Tongue (tissue), 2 donors: ENCODE data around the gene PRPF19. TPM values are rescaled to one million over a fixed set of nuclear protein-coding genes. Genes with fewer than 3 reads are reported as not detected.

Experiments
- DNase-seq: peaks from one replicate; pipeline ENCODE4 v3.0.0-alpha.2; 2015
- total RNA-seq: library from RNA; depleted of rRNA; stranded (reverse); fragments of >200 nt; gene quantifications from one replicate; pipeline ENCODE4 v1.2.3, GENCODE V29; 2014

PRPF19 gene
- total RNA-seq, result 35.9 TPM

DNA sequence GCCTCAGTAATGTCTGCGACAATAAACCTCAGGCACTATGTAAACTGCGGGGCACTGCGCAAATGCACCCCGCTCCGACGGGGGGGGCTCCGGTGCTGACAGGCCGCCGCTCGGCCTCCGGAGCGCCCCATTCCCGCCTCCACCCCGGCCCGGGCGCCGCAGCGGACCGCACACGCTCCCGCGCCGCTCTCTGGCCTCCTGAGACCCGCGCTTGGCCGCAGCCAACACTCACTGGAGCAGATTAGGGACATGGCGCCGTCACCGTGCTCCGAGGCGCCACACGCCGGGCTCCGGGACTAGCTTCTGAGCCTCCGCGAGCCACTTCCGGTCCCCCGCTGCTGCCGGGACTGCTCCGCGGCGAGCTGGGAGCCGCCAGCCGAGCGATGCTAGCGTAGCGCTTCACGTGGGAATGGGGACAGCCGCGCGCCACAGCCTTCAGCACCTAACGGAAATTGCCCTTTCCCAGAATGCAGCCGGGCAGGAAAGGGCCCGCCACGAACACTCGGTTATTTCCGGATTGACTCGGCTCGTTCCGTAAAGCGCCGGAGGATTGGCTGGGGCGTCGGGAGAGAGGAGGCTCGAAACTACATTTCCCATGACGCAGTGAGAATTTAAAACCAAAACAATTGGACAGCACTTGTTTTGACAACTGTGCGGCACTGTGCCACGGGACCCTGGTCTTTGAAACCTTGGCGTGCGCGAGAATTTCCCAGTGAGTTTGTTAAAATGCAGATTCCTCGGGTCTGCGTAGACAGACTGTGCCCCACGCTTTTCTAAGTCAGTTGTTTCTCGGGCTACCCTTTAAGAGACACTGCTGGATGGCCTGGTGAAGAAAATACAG is at the start of gene PRPF19:
Gene PRPF19 (minus strand): TSS at position 454 of the 841 bp plus-strand sequence. CDS start 203 bp downstream, at position 251.
- peak; percentile 99 for DNase-seq

DNA sequence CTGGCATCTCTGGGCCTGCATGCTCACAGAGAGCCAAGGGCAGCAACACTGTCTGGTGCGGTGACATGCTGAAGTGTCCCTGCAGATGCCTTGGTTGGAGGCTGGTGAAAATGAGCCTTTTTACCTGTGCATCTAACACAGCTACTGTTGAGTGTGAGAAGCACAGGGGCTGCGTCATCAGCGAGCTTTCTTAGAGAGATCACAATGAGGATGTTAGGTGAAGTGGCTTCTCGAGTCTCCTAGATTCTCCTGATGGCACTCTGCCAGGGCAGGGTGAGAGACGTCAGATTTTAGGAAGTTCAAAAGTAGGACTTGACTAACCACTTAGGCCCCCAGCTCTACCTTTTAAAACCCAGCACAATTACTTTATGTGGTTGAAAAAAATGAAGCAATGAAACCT is 49.2 kb upstream of the PRPF19 start:
- no peak for DNase-seq

DNA sequence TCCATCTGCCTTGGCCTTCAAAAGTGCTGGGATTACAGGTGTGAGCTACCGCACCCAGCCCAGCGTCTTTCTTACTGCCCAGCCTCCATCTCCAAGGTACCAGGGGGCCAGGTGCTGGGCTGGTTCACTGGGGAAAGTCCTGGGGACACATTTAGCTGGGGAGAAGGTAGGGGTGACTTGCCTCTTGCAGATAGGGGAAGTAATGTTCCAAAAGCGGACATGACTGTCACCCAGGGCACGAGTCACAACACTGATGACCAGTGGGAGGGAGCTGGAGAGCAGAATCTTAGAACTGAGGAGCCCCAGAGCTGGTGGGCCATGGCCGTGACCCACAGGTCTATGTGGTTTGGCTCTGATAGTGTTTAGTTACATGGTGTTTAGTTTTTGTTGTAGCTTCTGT is 48.0 kb upstream of the PRPF19 start:
- DNase-seq, result no peak

DNA sequence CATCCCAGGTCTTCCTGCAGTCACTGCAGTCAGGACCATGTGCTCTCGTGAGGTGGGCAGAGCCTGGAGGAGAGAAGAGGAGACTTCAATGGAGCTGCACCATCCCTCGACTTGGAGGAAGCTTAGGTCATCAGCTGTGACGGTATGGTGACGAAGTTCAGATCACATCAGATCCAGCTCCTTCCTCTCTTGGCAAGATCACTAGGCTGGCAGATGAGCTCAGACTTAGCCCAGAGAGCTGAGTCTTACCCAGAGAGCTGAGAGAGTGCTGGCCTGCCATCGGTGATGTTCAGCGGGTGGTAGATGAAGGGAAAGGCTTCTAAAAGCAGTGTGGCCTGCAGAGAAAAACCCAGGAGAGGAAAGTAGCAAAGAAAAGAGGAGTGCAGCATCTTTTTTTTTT is 47.4 kb upstream of the PRPF19 start:
- no peak for DNase-seq

DNA sequence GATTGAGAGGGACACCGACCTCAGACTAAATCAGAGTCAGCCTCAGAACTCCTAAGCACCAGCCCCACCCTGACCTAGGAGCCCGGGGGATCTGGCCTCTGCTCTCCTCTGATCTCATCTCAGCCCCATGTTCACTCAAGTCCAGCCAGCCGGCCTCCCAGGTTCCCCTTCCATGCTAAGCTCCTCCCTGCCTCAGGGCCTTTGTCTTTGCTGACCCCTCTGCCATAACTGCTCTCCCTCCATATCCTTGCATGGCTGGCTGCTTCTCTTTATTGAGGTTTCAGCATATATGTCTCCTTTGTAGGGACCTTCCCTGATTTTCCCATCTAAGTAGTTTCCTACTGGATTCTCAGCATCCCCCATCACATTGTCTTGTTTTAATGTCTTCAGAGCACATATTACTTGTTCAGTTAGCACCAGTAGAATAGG is 46.4 kb upstream of the PRPF19 start:
- DNase-seq, result no peak

DNA sequence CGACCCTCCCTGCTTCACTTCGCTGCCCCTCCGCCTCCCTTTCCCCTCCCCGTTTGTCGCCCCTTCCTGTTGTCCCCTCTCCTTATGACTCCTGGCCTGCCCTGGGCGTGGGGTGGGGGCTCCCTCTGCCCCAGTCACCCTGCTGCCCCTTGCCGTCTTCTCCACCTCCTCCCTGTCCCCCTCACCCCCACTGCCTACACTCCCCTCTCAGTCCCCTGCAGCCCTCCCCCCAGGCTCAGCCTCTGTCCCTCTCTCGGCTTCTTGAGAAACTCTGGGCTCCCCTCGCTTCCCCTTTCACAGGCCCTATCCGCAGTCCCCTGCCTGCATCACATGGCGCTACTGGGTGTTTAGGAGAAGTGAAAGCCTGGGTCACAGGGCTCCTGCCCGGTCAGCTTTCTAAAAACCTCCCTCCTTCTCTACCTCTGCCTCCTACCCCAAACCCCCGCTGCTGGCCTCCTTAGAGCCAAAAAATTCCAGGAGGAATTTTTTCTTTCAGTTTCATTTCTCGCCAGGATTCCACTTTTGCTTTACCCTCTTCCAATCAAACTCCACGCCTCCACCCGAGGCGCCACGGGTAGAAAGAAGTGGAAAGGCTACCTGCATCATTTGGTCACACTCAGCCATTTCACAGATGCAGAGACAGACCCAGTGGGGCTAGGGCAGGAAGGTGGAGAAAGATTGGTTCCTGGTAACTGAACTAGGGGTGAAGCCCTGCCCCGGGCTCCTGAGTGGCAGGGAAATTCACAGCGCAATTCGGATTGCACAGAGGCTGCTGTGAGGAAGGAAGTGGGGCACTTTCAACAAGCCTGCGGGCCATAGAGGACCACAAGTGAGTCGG is 45.7 kb upstream of the PRPF19 start, which contains the start of gene SLC15A3:
Gene SLC15A3 (minus strand): TSS at position 273 of the 838 bp plus-strand sequence. CDS start 625 bp downstream, outside the sequence.
- peak; percentile 43 for DNase-seq

DNA sequence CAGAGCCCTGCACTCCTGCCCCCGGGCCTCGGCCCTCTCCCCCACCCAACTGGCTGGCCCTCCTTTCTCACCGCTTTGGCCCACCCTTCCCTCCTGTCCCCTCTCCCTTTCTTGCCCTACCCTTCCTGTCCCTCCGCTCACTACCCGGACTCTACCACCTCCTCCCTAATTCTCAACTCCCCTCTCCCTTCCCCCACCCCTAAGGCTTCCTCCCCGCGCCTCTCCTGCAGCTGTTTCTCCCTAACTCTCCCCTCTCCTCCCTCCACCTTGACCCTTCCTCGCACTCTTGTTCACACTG is 45.2 kb upstream of the PRPF19 start:
- peak; percentile 28 for DNase-seq

DNA sequence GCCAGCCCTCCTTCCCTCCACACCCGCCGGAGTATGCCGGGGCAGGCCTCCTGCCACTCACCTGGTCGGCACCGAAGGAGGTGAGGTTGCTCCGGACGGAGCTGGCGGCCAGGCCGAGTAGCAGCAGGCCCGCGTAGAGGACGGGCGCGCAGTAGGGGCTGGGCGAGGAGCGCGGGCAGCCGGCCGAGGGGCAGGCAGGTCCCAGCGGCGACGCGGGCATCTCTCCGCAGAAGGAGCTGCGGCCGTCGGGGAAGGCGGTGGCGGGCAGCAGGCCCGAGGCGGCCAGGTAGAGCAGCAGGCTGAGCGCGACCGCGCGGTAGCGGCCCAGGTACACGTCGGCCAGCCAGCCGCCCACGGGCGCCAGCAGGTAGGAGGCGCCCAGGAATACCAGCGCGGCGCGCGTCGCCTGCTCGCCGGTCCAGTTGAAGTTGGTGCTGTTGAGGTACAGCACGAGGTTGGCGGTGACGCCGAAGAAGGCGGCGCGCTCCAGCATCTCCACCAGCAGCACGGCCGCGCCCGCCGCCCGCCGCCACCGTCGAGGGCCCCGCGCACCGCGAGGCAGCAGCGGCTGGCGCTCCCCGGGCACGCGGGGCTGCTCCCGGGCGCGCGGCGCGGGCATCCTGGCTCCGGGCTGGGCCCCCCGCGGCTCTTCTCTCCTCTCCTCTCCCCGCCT is 44.7 kb upstream of the PRPF19 start:
- DNase-seq, result peak; percentile 34

DNA sequence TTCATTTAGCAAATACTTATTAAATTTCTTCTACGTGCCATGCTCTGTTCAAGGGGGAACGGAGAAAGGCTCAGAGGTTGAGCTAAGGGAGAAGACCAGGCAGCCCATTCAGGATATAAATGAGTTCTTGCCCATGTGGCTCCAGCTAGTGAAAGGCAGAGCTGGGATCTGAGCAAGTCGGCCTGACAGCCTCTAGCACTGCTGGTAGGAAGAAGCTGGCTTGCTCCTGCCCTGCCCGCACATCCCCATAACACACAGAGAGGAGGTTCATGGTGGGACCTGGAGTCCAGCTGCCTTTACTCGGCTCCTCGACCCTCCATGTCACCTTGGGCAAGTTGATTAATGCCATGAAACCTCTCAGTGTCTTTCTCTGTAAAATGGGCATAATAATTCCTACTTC is 43.6 kb upstream of the PRPF19 start:
- no peak for DNase-seq

DNA sequence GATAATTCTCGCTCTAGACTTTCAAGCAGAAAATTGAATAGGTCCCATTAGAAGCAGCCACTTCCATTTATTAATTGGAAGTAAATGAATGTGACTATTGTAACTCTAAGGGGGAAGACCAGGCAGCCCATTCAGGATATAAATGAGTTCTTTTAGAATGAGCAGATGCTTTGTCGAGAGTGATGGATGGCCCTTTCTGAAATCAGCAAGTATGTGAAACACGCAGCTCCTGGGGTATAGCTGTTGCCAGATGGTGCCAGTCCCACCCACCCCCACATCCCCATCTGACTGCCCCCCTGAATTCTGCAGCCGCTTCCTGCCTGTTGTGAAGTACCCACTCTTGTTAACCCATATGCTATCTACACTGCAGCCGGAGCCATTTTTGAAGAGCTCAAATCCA is 41.9 kb upstream of the PRPF19 start:
- DNase-seq, result peak; percentile 44

DNA sequence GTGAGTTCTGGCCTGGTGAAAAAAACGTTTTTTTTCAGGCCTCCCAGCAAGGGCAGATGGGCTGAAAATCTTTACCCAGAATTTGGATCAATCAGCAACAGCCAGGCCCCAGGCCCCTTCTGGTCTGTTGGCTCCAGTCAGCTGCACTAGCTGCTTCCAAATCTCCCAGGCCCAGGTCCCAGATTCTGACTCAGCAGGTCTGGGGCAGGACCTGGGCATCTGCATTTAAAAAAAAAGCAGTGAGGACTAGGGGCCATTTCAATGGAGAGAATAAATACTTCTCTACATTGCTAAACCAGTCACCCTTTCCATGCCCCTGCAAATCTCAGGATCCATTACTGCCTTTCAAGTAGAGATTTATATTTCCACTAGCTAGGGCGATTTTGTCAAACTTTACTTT is 41.3 kb upstream of the PRPF19 start:
- DNase-seq, result no peak

DNA sequence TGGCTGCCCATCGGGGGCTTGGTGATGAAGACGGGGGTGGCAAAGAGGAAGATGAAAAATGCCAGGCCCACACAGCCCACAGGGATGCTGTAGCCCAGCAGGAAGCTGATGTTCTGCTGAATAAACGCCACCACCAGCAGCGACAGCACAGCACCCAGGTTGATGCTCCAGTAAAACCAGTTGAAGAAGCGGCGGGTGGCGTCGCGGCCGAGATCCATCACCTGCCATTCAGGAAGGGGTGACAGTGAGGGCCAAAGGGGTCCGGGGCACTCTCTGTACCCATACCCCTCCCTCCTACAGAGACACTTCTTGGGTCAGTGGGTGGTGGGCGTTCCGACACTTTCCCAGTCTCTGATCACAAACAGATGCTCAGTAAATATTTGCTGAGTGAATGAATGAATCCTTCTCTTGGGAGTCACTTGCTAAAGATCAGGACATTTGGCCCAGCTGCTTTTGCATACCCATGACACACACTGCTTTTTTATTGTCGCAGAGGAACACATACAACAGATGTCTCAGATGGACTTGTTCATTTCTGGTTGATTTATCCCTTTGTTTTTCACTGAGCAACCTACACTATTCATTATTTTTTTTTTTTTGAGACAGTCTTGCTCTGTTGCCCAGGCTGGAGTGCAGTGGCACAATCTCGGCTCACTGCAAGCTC is 40.3 kb upstream of the PRPF19 start:
- DNase-seq, result peak; percentile 37

DNA sequence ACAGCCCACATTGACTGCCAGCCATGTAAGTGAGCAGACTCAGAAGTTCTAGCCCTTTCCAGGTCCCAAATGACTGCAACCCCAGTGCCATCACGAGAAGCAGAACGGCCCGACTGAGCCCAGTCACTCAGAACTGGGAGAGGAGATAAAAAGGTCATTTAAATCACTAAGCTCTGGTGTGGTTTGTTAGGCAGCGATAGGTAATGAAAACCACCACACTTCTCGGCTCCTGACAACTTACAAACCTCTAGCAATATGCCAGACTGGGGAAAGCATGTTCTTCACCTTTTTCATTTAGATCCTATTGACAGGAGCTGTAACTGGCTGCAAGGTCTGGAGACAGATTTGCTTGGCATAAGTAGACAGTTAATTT is 38.9 kb upstream of the PRPF19 start:
- no peak for DNase-seq

DNA sequence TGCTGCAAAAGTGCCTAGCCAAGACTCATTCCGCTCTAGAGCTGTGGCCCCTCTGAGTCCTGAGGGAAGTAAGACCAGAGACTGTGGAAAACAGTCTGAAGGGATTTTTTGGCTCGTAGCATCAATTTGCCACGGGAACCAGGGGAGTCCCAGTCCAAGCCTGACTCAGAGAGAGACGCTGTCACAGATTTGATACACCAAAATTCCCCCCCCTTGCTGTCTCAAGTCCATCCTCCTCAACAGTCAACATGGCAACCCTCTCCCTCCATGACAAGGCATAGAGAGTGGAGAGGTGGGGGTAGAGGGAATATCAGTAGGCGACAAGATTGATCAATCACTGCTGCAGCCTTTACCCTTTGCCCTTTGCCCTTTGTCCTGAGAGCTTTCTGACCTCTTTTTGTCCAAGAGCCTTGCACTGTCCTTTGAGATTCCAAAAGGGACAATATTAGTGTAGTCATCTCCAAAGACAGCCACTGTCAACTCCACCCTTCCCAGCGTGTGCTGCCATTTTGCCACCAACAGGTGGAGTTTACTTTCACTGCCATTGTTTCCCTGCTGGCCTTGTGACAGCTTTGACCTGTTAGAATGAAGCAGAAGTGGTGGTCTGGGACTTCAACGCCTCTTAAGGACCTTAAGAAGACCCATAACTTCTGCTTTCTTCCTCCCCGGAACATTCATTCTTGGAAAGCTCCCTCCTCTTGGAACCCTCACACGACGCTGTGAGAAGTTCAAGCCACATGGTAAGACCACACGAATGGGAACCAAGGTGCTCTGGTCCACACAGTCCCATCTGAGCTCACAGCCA is 38.3 kb upstream of the PRPF19 start:
- no peak for DNase-seq

DNA sequence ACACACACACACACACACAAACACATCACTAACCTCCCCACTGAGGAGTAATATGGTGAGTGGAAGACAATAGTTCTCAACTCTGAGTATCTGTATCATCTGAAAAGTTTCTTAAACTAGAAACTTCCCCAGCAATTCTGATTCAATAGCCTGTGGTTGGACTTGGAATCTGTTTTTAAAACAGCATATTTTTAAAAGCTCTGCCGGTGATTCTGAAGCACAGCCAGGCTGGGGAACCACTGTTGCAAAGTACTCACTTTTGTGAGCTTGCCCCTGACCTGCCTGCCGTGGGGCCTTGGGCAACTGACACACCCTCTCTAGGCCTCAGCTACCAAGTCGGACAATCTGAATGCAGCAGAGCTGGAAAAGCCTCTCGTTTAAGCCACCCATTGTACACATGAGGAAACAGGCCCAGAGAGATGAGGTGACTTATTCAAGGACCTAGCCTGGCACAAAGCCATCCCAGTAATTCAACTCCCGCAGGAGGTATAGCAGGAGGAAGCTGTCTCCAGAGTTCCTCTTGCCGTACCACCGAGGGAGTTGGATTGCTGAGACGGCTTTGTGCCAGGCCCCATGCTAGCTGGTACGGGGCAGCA is 36.7 kb upstream of the PRPF19 start:
- DNase-seq, result peak; percentile 65

DNA sequence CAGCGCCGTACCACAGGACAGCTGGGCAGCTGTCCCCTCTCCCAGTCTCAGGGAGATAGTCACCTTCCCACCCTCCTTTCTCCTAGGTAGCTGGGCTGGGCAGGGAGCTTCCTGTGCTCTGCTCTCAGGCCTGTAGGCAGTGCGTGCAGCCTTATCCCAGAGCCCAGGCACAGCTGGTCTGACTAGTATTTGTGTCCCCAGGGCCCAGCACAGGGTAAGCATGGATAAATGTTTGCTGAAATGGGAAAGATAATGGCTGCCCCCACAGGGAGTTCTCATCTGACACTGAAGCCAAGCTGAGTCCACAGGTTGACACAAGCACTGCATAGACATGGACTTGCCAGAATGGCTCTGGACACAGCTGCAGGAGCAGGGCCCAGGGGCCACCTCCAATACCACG is 35.8 kb upstream of the PRPF19 start:
- no peak for DNase-seq

DNA sequence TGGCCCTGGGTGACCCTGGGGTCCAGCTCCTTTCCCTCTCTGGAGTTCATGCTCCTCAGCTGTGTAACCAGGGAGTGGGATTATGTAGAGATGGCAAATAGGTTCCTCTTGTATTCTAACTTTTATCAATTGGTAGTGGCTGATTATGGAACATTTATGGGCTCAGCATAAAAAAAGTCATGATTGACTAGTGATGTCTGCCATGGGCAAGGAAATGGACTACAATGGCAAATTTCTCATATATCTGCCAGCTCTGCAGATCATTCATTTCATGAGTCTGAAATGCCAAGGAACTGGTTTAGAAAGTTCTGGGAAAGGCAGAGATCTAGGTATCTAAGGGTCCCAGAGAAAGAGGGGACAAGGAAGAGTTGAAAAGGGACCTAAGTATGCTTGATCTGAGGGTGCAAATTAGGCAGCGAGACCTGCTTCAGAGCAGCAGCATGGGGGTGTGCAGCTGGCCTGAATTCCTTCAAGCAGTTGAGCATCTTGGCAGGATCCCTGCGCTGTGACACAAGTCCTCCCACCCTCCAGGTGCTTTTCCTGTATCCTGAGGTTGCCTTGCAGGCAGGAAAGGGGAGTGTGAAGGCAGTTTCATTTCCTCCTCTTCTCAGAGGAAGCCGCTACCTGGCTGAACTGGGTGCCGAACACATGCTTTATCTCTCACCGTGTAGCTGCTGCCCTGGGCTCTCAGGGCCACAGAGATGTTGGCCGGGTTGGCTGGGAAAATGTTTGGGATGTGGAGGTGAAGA is 35.2 kb upstream of the PRPF19 start:
- DNase-seq, result no peak

DNA sequence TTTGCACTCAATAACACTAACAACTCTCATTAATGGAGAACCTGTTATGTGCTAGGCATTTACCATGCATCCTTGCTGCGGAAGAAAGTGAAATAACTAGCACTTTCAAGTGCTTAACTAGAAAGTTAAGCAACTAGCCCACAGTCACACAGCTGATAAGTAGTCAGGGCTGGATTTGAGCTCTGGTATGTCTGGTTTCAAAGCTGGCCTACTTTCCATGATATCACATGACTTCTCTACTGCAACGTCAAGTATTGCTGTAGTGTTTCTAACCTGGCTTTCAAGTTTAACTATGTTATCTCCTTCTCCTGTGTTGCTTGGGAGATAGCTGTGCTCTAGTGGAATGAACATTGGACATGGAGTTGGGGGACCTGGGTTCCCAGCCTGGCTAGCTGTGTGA is 33.5 kb upstream of the PRPF19 start:
- no peak for DNase-seq

DNA sequence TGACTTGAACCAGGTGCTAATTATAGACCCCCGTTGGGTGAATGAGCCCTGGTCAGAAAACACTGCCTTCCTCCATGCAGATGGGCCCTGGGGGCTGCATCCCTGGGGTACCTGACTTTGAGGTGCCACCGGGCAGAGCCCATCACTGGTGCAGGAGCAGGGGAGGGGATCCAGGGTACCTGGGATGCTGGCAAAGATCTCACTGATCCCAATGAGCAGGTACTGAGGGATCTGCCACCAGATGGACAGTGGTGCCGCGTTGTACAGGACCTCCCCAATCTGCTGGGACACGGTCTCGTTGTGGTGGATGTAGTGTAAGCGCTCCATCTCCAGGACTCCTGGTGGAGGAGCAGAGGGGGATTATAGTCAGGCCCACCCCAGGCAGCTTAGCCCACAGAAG is 32.9 kb upstream of the PRPF19 start:
- DNase-seq, result no peak

DNA sequence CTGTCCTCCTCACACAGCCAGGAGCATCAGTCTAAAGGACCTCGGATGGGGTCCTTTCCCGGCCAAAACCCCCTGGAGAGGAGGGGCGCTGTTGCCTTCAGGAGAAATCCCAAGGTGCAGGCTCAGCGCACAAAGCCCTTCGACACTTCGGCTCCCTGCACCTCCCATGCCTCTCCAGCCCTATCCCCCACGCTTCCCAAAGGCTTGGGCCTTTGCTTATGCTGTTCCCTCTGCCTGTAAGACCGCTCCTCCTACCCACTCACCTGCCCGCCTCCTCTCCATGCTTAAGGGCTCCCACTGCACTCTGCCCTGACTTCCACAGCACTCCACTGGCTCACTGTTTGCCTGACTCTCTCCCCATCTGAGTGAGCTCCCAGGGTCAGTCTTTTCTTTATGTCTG is 32.1 kb upstream of the PRPF19 start:
- no peak for DNase-seq
